BLaER1 treated with 17β-estradiol and CSF1 and Interleukin-3, amounts not matched to agents 10 nM and 100 nM (cell line): ENCODE measurements around the gene MBD3L2.

Source experiments
- H3K27ac ChIP-seq, 11 experiments: shearing (Covaris generic); formaldehyde crosslinking; 2 replicates each; pipeline ENCODE4 v1.8.1; 2022
- H3K27me3 ChIP-seq, 11 experiments: shearing (Covaris generic); formaldehyde crosslinking; 2 replicates each; pipeline ENCODE4 v1.8.1; 2022
- H3K36me3 ChIP-seq, 11 experiments: shearing (Covaris generic); formaldehyde crosslinking; 2 replicates each; pipeline ENCODE4 v1.8.1; 2022
- H3K4me1 ChIP-seq, 10 experiments: shearing (Covaris generic); formaldehyde crosslinking; 2 replicates each; pipeline ENCODE4 v1.8.1; 2022
- H3K4me2 ChIP-seq, 11 experiments: shearing (Covaris generic); formaldehyde crosslinking; 2 replicates each; pipeline ENCODE4 v1.8.1; 2022
- H3K4me3 ChIP-seq, 10 experiments: shearing (Covaris generic); formaldehyde crosslinking; 2 replicates each; pipeline ENCODE4 v1.8.1; 2022
- H3K9ac ChIP-seq, 11 experiments: shearing (Covaris generic); formaldehyde crosslinking; 2 replicates each; pipeline ENCODE4 v1.8.1; 2022
- H3K9me3 ChIP-seq, 11 experiments: shearing (Covaris generic); formaldehyde crosslinking; replicated peaks in 1 of 11; 2 replicates each; pipeline ENCODE4 v1.8.1; 2022
- H4K20me1 ChIP-seq, 11 experiments: shearing (Covaris generic); formaldehyde crosslinking; 2 replicates each; pipeline ENCODE4 v1.8.1; 2022
- Cebpa-rat ChIP-seq, 11 experiments: shearing (Covaris generic); IDR thresholded peaks; 2 replicates each; pipeline ENCODE4 v1.8.1; 2022

Gene MBD3L2

GRCh38 chr19:7074705-7075282, 25.7 kb downstream of the MBD3L2 start:
- Histone ChIP-seq H3K9me3 (peaks cover 48 to 73% (median 51%) of the 10 kb centered on the region in 11 experiments), H3K36me3 (peaks cover 92 to 94% (median 93%) of the 10 kb centered on the region in 11 experiments), H3K9ac (no peak overlapping the region), H3K27ac (no peak overlapping the region), H3K27me3 (no peaks in the 10 kb centered on the region), H3K4me1 (peaks cover 9 to 15% (median 10%) of the 10 kb centered on the region in 10 experiments), H3K4me2 (no peak overlapping the region), H4K20me1 (peaks cover 0 to 17% (median 0%) of the 10 kb centered on the region in 11 experiments; a peak in 5 of 22 replicates), H3K4me3 (no peak overlapping the region)
- no peak for TF ChIP-seq Cebpa-rat (IDR thresholded peaks at IDR 0.05)

- TF ChIP-seq Cebpa-rat (IDR thresholded peaks at IDR 0.05) = no peak
- no peak overlapping the region for H3K9ac ChIP-seq
- peaks cover 0 to 4% (median 0%) of the 10 kb centered on the region in 10 experiments; a peak in 6 of 20 replicates for H3K4me1 ChIP-seq
- no peaks in the 10 kb centered on the region for H3K27me3 ChIP-seq
- H3K4me2 ChIP-seq = no peak overlapping the region
- no peak overlapping the region for H3K27ac ChIP-seq
- H3K4me3 ChIP-seq = peak overlapping the region in 2 of 10 experiments; percentile 10 to 28; a peak in 1 of 20 replicates
- peaks cover 61 to 86% (median 65%) of the 10 kb centered on the region in 11 experiments for H3K9me3 ChIP-seq
- peaks cover 0 to 7% (median 0%) of the 10 kb centered on the region in 11 experiments; a peak in 2 of 22 replicates for H4K20me1 ChIP-seq
- peaks cover 99 to 100% (median 100%) of the 10 kb centered on the region in 11 experiments for H3K36me3 ChIP-seq
Observed at GRCh38 chr19:7076151-7076550, 27.0 kb downstream of the MBD3L2 start.

- no peak for TF ChIP-seq Cebpa-rat (IDR thresholded peaks at IDR 0.05)
Observed at GRCh38 chr19:7078008-7078407, 28.9 kb downstream of the MBD3L2 start.

GRCh38 chr19:7083076-7083956, 34.2 kb downstream of the MBD3L2 start:
- Histone ChIP-seq H3K36me3 (peaks cover 98 to 100% (median 100%) of the 10 kb centered on the region in 11 experiments), H3K27ac (no peak overlapping the region), H3K4me1 (no peaks in the 10 kb centered on the region), H3K27me3 (peaks cover 0 to 9% (median 0%) of the 10 kb centered on the region in 11 experiments; a peak in 4 of 22 replicates), H3K4me3 (peak overlapping the region; percentile 15 to 59 (median 40); a peak in 19 of 20 replicates), H3K9ac (no peak overlapping the region), H3K9me3 (peaks cover 100% of the 10 kb centered on the region in 11 experiments), H3K4me2 (no peak overlapping the region), H4K20me1 (no peaks in the 10 kb centered on the region)
- TF ChIP-seq Cebpa-rat (IDR thresholded peaks at IDR 0.05) = no peak

More at GRCh38 chr19:7078008-7078407, 28.9 kb downstream of the MBD3L2 start:
- peaks cover 80 to 98% (median 83%) of the 10 kb centered on the region in 11 experiments for H3K9me3 ChIP-seq
- peak overlapping the region in 8 of 10 experiments; percentile 5 to 40 (median 24); a peak in 10 of 20 replicates for H3K4me3 ChIP-seq
- H3K4me2 ChIP-seq = no peak overlapping the region
- peaks cover 100% of the 10 kb centered on the region in 11 experiments for H3K36me3 ChIP-seq
- H3K27ac ChIP-seq = no peak overlapping the region
- H3K9ac ChIP-seq = no peak overlapping the region
- H3K4me1 ChIP-seq = no peaks in the 10 kb centered on the region
- no peaks in the 10 kb centered on the region for H4K20me1 ChIP-seq
- H3K27me3 ChIP-seq = peaks cover 0 to 2% (median 0%) of the 10 kb centered on the region in 11 experiments; a peak in 1 of 22 replicates

- peaks cover 67 to 89% (median 85%) of the 10 kb centered on the region in 11 experiments for H3K36me3 ChIP-seq
Observed at GRCh38 chr19:7088999-7089398, 39.9 kb downstream of the MBD3L2 start.

GRCh38 chr19:7098096-7098495, 49.0 kb downstream of the MBD3L2 start:
- Histone ChIP-seq H4K20me1 (no peaks in the 10 kb centered on the region), H3K9me3 (peaks cover 51 to 53% (median 52%) of the 10 kb centered on the region in 11 experiments), H3K4me1 (peaks cover 6 to 36% (median 28%) of the 10 kb centered on the region in 10 experiments; a peak in 19 of 20 replicates), H3K9ac (peak overlapping the region in 10 of 11 experiments; percentile 77 to 92 (median 87); a peak in 18 of 22 replicates), H3K4me3 (peak overlapping the region; percentile 53 to 69 (median 64); a peak in 17 of 20 replicates), H3K27me3 (no peaks in the 10 kb centered on the region), H3K27ac (peak overlapping the region in 8 of 11 experiments; percentile 81 to 95 (median 91); a peak in 14 of 22 replicates), H3K36me3 (peaks cover 10 to 29% (median 25%) of the 10 kb centered on the region in 11 experiments; a peak in 18 of 22 replicates), H3K4me2 (peak overlapping the region; percentile 68 to 93 (median 77); a peak in 21 of 22 replicates)
- TF ChIP-seq Cebpa-rat (IDR thresholded peaks at IDR 0.05) = no peak

More at GRCh38 chr19:7088999-7089398, 39.9 kb downstream of the MBD3L2 start:
- no peak overlapping the region for H3K27ac ChIP-seq
- peaks cover 0 to 3% (median 0%) of the 10 kb centered on the region in 11 experiments; a peak in 3 of 22 replicates for H3K27me3 ChIP-seq
- H3K4me1 ChIP-seq = peaks cover 0 to 5% (median 0%) of the 10 kb centered on the region in 10 experiments; a peak in 1 of 20 replicates
- no peak overlapping the region for H3K9ac ChIP-seq
- peaks cover 99 to 100% (median 100%) of the 10 kb centered on the region in 11 experiments for H3K9me3 ChIP-seq
- H3K4me2 ChIP-seq = no peak overlapping the region
- TF ChIP-seq Cebpa-rat (IDR thresholded peaks at IDR 0.05) = no peak
- H4K20me1 ChIP-seq = no peaks in the 10 kb centered on the region
- H3K4me3 ChIP-seq = peak overlapping the region in 1 of 10 experiments; percentile 11; a peak in 1 of 20 replicates

GRCh38 chr19:7098701-7099596, 49.8 kb downstream of the MBD3L2 start:
- H3K27ac ChIP-seq = peak overlapping the region; percentile 81 to 95 (median 91)
- no peak for TF ChIP-seq Cebpa-rat (IDR thresholded peaks at IDR 0.05)

GRCh38 chr19:7099597-7099921, 50.4 kb downstream of the MBD3L2 start:
- peak overlapping the region; percentile 53 to 69 (median 64) for H3K4me3 ChIP-seq
- peaks cover 5 to 20% (median 17%) of the 10 kb centered on the region in 11 experiments; a peak in 18 of 22 replicates for H3K36me3 ChIP-seq
- no peaks in the 10 kb centered on the region for H3K27me3 ChIP-seq
- H4K20me1 ChIP-seq = peaks cover 0 to 5% (median 0%) of the 10 kb centered on the region in 11 experiments; a peak in 3 of 22 replicates
- H3K27ac ChIP-seq = peak overlapping the region in 10 of 11 experiments; percentile 81 to 95 (median 91); a peak in 21 of 22 replicates
- H3K4me2 ChIP-seq = peak overlapping the region; percentile 68 to 93 (median 81)
- peaks cover 19 to 48% (median 31%) of the 10 kb centered on the region in 10 experiments for H3K4me1 ChIP-seq
- peak overlapping the region; percentile 77 to 92 (median 88) for H3K9ac ChIP-seq
- H3K9me3 ChIP-seq = peaks cover 36 to 38% (median 37%) of the 10 kb centered on the region in 11 experiments
- TF ChIP-seq Cebpa-rat (IDR thresholded peaks at IDR 0.05) = no peak

More at GRCh38 chr19:7098701-7099596, 49.8 kb downstream of the MBD3L2 start:
- H3K4me1 ChIP-seq = peaks cover 13 to 42% (median 28%) of the 10 kb centered on the region in 10 experiments
- H3K9ac ChIP-seq = peak overlapping the region; percentile 77 to 92 (median 88)
- H3K27me3 ChIP-seq = no peaks in the 10 kb centered on the region
- peak overlapping the region; percentile 53 to 69 (median 64) for H3K4me3 ChIP-seq
- no peaks in the 10 kb centered on the region for H4K20me1 ChIP-seq
- peak overlapping the region; percentile 68 to 93 (median 81) for H3K4me2 ChIP-seq
- H3K9me3 ChIP-seq = peaks cover 42 to 44% (median 43%) of the 10 kb centered on the region in 11 experiments
- peaks cover 5 to 25% (median 21%) of the 10 kb centered on the region in 11 experiments; a peak in 18 of 22 replicates for H3K36me3 ChIP-seq
